ENCODE data around the gene PHYKPL.

DNA sequence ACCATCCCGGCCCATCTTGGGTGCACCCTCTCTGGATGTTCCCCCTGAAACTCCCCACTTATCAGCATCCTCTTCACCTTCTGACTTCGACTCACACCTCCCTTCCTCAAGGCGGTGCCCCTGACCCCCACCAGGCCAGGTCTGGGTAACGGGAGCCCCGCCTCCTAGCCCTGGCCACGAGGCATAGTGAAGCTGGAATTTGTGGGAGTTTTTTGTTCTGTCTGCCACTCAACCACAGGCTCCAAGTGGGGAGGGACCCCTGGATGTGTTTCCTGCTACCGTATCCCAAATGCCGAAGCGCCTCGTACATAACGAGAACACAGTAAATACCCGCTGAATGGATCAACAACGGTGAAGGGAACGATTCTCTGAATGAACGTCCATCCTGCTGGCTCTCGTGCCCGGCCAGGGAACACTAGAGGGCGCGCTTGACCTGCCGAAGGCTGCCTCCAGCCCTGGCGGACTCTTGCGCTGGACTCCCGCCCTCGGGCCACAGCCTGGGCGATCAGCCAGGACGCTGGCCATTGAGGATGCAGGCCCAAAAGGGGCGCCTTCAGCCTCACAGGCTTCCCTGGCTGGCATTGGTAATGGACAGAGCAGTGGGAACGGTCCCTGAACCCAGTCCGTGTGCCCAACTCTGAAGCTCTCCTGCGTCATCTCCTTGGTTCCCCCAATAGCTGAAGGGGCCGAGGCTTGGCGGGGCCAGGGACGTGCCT is 47.3 kb upstream of the PHYKPL start:
- no peak for TF ChIP-seq POLR2A (IDR thresholded peaks at IDR 0.05; ENCODE audit: low read length)
- TF ChIP-seq GATA1 (IDR thresholded peaks at IDR 0.05; ENCODE audit: low read depth, low read length): no peak

All from erythroblast (primary cell).